Fibroblast of villous mesenchyme (primary cell): Measurements from ENCODE around the gene STXBP3. TPM values are rescaled to one million over a fixed set of nuclear protein-coding genes. Genes with fewer than 3 reads are reported as not detected.

Experiments used
- DNase-seq: peaks from one replicate; pipeline ENCODE4 v3.0.0-alpha.2; 2010; ENCODE audit warnings: low read depth
- H3K4me3 ChIP-seq: 2 replicates; pipeline ENCODE4 v1.5.1; 2011; ENCODE audit warnings: low read depth, mild to moderate bottlenecking, low read length
- CTCF ChIP-seq: IDR thresholded peaks from 2 replicates; pipeline ENCODE4 v1.5.1; 2012; ENCODE audit warnings: low read depth, mild to moderate bottlenecking, low read length; ENCODE audit not compliant: insufficient read depth
- total RNA-seq: library from RNA; depleted of rRNA; stranded (reverse); fragments of >200 nt; gene quantifications from 2 replicates; pipeline ENCODE4 v1.2.3, GENCODE V29; 2012

STXBP3 gene
- total RNA-seq, 1 donor = 79.5 TPM

DNA sequence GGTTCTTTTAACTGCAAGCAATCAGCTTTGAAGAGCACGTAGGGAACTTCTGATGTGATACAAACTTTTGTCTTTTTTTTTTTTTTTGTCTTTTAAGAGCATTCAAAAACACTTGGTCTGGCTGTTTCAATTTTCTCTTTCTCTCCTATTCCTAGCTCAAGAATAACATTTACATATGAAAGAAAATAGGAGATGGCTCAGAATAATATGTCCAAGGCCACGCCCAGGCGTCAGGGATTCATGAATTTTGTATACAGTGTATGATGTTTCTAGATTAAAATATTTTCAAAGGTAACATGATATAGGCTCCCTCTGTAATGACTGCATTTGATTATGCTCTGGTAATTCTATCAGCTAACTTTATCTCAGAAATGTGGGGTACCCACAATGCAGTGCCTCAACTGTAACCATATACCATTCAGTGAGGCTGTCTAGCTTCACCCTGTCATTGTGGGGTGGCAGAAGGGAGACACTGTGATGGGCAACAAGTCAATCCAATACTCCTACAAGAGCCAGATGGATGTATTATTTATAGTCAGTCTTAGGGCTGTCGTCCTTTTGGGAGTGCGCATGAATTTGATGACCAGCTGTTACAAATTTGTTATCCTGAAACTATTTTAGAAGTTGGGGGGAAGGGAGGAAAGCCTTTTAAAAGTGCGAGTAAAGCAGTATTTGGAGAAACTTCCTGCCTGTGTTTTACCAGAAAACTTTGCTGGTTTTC lies 111.9 kb downstream of the STXBP3 start:
- no peak for TF ChIP-seq CTCF
- H3K4me3 ChIP-seq = no peak overlapping the region
- DNase-seq = no peak

Other genes with a start within 250 kb of the STXBP3 start
- gene EEIG2, start 186.6 kb upstream of the STXBP3 start, total RNA-seq = 13.5 and 23.7 TPM in 2 replicates
- gene HENMT1, start 85.6 kb upstream of the STXBP3 start, total RNA-seq = 5.2 and 6.0 TPM in 2 replicates
- gene PRPF38B, start 54.4 kb upstream of the STXBP3 start, total RNA-seq = 17.1 and 21.6 TPM in 2 replicates
- gene FNDC7, start 33.8 kb upstream of the STXBP3 start, total RNA-seq = 0.43 TPM in 1 of 2 replicates, not detected in the other
- gene AKNAD1, start 110.4 kb downstream of the STXBP3 start, total RNA-seq = 0.86 and 1.6 TPM in 2 replicates
- gene GPSM2, start 130.3 kb downstream of the STXBP3 start, total RNA-seq = 24.2 and 35.0 TPM in 2 replicates
- 26.7 and 41.9 TPM in 2 replicates for gene CLCC1, start 216.8 kb downstream of the STXBP3 start, total RNA-seq